PC-9 (cell line): ENCODE results near the gene NTNG2. TPM values are rescaled to one million over a fixed set of nuclear protein-coding genes. Genes with fewer than 3 reads are reported as not detected.

Source experiments
- BruUV-seq: library from RNA; stranded (reverse); fragments of 400-500 nt; replicated peaks from 2 replicates; lab custom pipeline; 2021; lab: Mats Ljungman, UMichigan
- CTCF ChIA-PET: fragments of 300-600 bp; sonication (Branson Sonifier 250); formaldehyde crosslinking; loops from one replicate; lab custom pipeline; 2022; ENCODE audit warnings: antibody characterized with exemption; lab: Charles Lee
- POLR2A ChIA-PET: fragments of 300-600 bp; sonication (Branson Sonifier 250); formaldehyde crosslinking; loops from one replicate; lab custom pipeline; 2022; ENCODE audit warnings: antibody characterized with exemption; ENCODE audit not compliant: unreplicated experiment; lab: Charles Lee
- DNase-seq, 2 experiments: peaks; one replicate each; pipeline versions ENCODE4 v3.0.0 to v3.0.0-alpha.2; 2015 to 2022; ENCODE audit warnings: mixed read lengths in 1 of 2
- H2AFZ ChIP-seq: fragments of 200-600 bp; sonication (generic); 2 replicates; pipeline ENCODE4 v1.8.1; 2017; ENCODE audit warnings: antibody characterized with exemption
- H3F3A ChIP-seq: fragments of 200-600 bp; sonication (generic); 2 replicates; pipeline ENCODE4 v1.8.1; 2017; ENCODE audit warnings: antibody characterized with exemption, mild to moderate bottlenecking, low read depth; ENCODE audit not compliant: insufficient read depth
- H3K27ac ChIP-seq: fragments of 200-600 bp; sonication (generic); 2 replicates; pipeline ENCODE4 v1.6.1; 2016; ENCODE audit warnings: mixed run types
- H3K27me3 ChIP-seq: fragments of 200-600 bp; sonication (generic); 2 replicates; pipeline ENCODE4 v1.6.1; 2016; ENCODE audit warnings: low read depth, mixed run types; ENCODE audit not compliant: insufficient read depth
- H3K36me3 ChIP-seq: fragments of 200-600 bp; sonication (generic); 2 replicates; pipeline ENCODE4 v1.6.1; 2016; ENCODE audit warnings: low read depth, mixed run types
- H3K4me1 ChIP-seq: fragments of 200-600 bp; sonication (generic); replicated peaks from 2 replicates; pipeline ENCODE4 v1.6.1; 2016; ENCODE audit warnings: mixed run types; ENCODE audit not compliant: insufficient read depth
- H3K4me2 ChIP-seq: fragments of 200-600 bp; sonication (generic); 2 replicates; pipeline ENCODE4 v1.6.1; 2017; ENCODE audit warnings: mixed run types
- H3K4me3 ChIP-seq: fragments of 200-600 bp; sonication (generic); 2 replicates; pipeline ENCODE4 v1.6.1; 2016; ENCODE audit warnings: mixed run types
- H3K79me2 ChIP-seq: fragments of 200-600 bp; sonication (generic); 2 replicates; pipeline ENCODE4 v1.6.1; 2017; ENCODE audit warnings: low read depth, mixed run types
- H3K9me2 ChIP-seq: fragments of 200-600 bp; sonication (generic); 2 replicates; pipeline ENCODE4 v1.8.1; 2017; ENCODE audit warnings: mild to moderate bottlenecking; ENCODE audit not compliant: insufficient read depth
- H3K9me3 ChIP-seq: fragments of 200-600 bp; sonication (generic); 2 replicates; pipeline ENCODE4 v1.8.1; 2016; ENCODE audit warnings: low read depth; ENCODE audit not compliant: insufficient read depth
- H4K20me1 ChIP-seq: fragments of 200-600 bp; sonication (generic); 2 replicates; pipeline ENCODE4 v1.8.1; 2017; ENCODE audit not compliant: insufficient read depth
- CTCF ChIP-seq: fragments of 200-600 bp; sonication (generic); conservative IDR thresholded peaks from 2 replicates; pipeline ENCODE4 v1.6.1; 2017; ENCODE audit warnings: mixed run types, antibody characterized with exemption, mild to moderate bottlenecking, moderate library complexity
- EZH2 ChIP-seq: fragments of 200-600 bp; sonication (generic); IDR thresholded peaks from 2 replicates; pipeline ENCODE4 v1.8.0; 2017; ENCODE audit warnings: antibody characterized with exemption, low read depth
- intact Hi-C: fragments of 100-400 bp; cut with micrococcal nuclease; formaldehyde crosslinking; loops from one replicate; pipeline ENCODE4 v1.10.0; 2022; ENCODE audit not compliant: unreplicated experiment
- total RNA-seq: library from RNA; stranded (reverse); gene quantifications from 2 replicates; pipeline ENCODE4 v1.2.3, GENCODE V29; 2021

NTNG2 gene
- total RNA-seq, 1 experiment from 2014 or later = not detected

- Histone ChIP-seq H3K4me2 (no peak overlapping the region), H3F3A (no peaks in the 10 kb centered on the region), H3K36me3 (no peaks in the 10 kb centered on the region), H3K4me3 (no peak overlapping the region), H3K9me2 (no peaks in the 10 kb centered on the region), H3K27ac (no peak overlapping the region), H3K4me1 (no peaks in the 10 kb centered on the region), H2AFZ (no peak overlapping the region), H3K27me3 (peaks cover 38% of the 10 kb centered on the region), H3K79me2 (no peaks in the 10 kb centered on the region), H4K20me1 (no peaks in the 10 kb centered on the region; the same call in none of the 2 replicates), H3K9me3 (no peaks in the 10 kb centered on the region)
- POLR2A ChIA-PET = no interaction called here
- intact Hi-C loops = loop anchor here (10.0 kb wide), 2 partner anchors 273 to 403 kb away; no protein-coding TSS in a partner anchor
- no TSS peak for BruUV-seq
- CTCF ChIA-PET = no interaction called here
- TF ChIP-seq CTCF = no peak
- DNase-seq = no peak
These were observed 76.4 kb downstream of the NTNG2 start for GRCh38 chr9:132238026-132238972.

- no peaks in the 10 kb centered on the region for H3F3A ChIP-seq
- no peaks in the 10 kb centered on the region for H3K9me2 ChIP-seq
- POLR2A ChIA-PET = no interaction called here
- H3K27ac ChIP-seq = no peak overlapping the region
- CTCF ChIA-PET = no interaction called here
- peaks cover 39% of the 10 kb centered on the region for H3K27me3 ChIP-seq
- H3K4me2 ChIP-seq = no peak overlapping the region
- H4K20me1 ChIP-seq = no peaks in the 10 kb centered on the region; the same call in none of the 2 replicates
- DNase-seq = no peak
- no peak overlapping the region for H3K4me3 ChIP-seq
- H3K4me1 ChIP-seq = no peaks in the 10 kb centered on the region
- no peaks in the 10 kb centered on the region for H3K36me3 ChIP-seq
- no TSS peak for BruUV-seq
- intact Hi-C loops = loop anchor here (10.0 kb wide), 2 partner anchors 274 to 404 kb away; no protein-coding TSS in a partner anchor
- H3K9me3 ChIP-seq = no peaks in the 10 kb centered on the region
- H3K79me2 ChIP-seq = no peaks in the 10 kb centered on the region
- TF ChIP-seq CTCF (no peak), EZH2 (no peak)
- no peak overlapping the region for H2AFZ ChIP-seq
These were observed 77.1 kb downstream of the NTNG2 start for GRCh38 chr9:132238992-132239391.

DNA sequence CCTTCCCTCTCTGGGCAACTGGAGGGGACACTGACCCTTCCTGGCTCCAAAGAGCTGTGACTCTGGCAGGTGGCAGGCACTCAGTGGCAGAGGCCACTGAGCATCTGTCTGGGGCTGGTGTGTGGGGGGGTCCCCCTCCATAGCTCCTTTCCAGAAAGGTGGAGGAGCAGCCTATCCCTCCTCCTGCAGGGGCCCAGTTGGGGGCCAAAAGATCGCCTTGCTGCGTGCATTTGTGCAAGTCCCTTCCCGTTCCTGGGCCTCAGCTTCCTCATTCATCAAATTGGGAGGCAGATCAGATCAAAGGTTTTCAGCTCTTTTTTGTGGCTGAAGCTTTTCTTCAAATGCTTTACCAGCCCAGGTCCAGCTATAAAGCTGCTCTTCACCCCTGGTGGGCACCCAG lies 77.7 kb downstream of the NTNG2 start:
- no TSS peak for BruUV-seq
- Histone ChIP-seq H3K27ac (no peak overlapping the region), H3F3A (no peaks in the 10 kb centered on the region), H4K20me1 (no peaks in the 10 kb centered on the region; the same call in none of the 2 replicates), H3K79me2 (no peaks in the 10 kb centered on the region), H3K4me2 (no peak overlapping the region), H3K27me3 (peaks cover 35% of the 10 kb centered on the region), H3K36me3 (no peaks in the 10 kb centered on the region), H3K9me3 (no peaks in the 10 kb centered on the region), H3K9me2 (no peaks in the 10 kb centered on the region), H3K4me3 (no peak overlapping the region), H3K4me1 (no peaks in the 10 kb centered on the region), H2AFZ (no peak overlapping the region)
- DNase-seq = no peak
- CTCF ChIA-PET = no interaction called here
- TF ChIP-seq EZH2 (no peak), CTCF (no peak)
- POLR2A ChIA-PET = no interaction called here
- intact Hi-C loops = loop anchor here (10.0 kb wide), 2 partner anchors 275 to 405 kb away; no protein-coding TSS in a partner anchor
